ENCODE measurements around the gene CYB561D2. TPM values are rescaled to one million over a fixed set of nuclear protein-coding genes. Genes with fewer than 3 reads are reported as not detected.

Gene CYB561D2
- total and polyA plus RNA-seq, 2 of the 13 experiments (the other 11 are each of a cell fraction or from before 2014, with no cell fraction given), result 11.1 to 17.2 TPM

GRCh38 chr3:50321336-50322114 lies 29.1 kb upstream of the CYB561D2 start (continued):
- TF ChIP-seq HMGXB3 (CRISPR knock-in tag; IDR thresholded peaks at IDR 0.05; ENCODE audit: borderline replicate concordance) (no peak), TEAD3 (CRISPR knock-in tag; optimal IDR thresholded peaks at IDR 0.05; ENCODE audit: borderline replicate concordance) (no peak), ZSCAN21 (CRISPR knock-in tag; IDR thresholded peaks at IDR 0.05; ENCODE audit: borderline replicate concordance) (peak; percentile 57), FOSL1 (CRISPR knock-in tag; IDR thresholded peaks at IDR 0.05; ENCODE audit: borderline replicate concordance) (no peak), NFE2L1 (CRISPR knock-in tag; IDR thresholded peaks at IDR 0.05; ENCODE audit: borderline replicate concordance) (no peak), ZBTB7B (CRISPR knock-in tag; IDR thresholded peaks at IDR 0.05) (peak; percentile 73), ZNF713 (CRISPR knock-in tag; IDR thresholded peaks at IDR 0.05) (no peak), ZNF567 (CRISPR knock-in tag; IDR thresholded peaks at IDR 0.05; ENCODE audit: borderline replicate concordance) (0 out of 2 replicates have a peak, but pooled peaks have one; percentile 31), ZNF136 (CRISPR knock-in tag; IDR thresholded peaks at IDR 0.05; ENCODE audit: low read depth) (no peak), ZNF569 (CRISPR knock-in tag; IDR thresholded peaks at IDR 0.05; ENCODE audit: borderline replicate concordance) (no peak), ZNF512B (CRISPR knock-in tag; IDR thresholded peaks at IDR 0.05; ENCODE audit: borderline replicate concordance) (no peak), YY1 (IDR thresholded peaks at IDR 0.05; ENCODE audit: insufficient read depth, insufficient replicate concordance, low read depth, low read length) (peak; percentile 67), ZNF788 (CRISPR knock-in tag; IDR thresholded peaks at IDR 0.05; ENCODE audit: borderline replicate concordance) (peak; percentile 41; the same call in 1 of the 2 replicates), RARA (CRISPR knock-in tag; IDR thresholded peaks at IDR 0.05) (peak; percentile 47), PAWR (CRISPR knock-in tag; IDR thresholded peaks at IDR 0.05; ENCODE audit: borderline replicate concordance) (no peak; the same call in 1 of the 2 replicates), BHLHE40 (IDR thresholded peaks at IDR 0.05; ENCODE audit: low read length) (peak; percentile 95), SETDB1 (CRISPR knock-in tag; IDR thresholded peaks at IDR 0.05; ENCODE audit: borderline replicate concordance) (no peak), SAFB2 (CRISPR knock-in tag; IDR thresholded peaks at IDR 0.05; ENCODE audit: borderline replicate concordance, low read depth) (0 out of 2 replicates have a peak, but pooled peaks have one; percentile 71), ZNF839 (CRISPR knock-in tag; IDR thresholded peaks at IDR 0.05; ENCODE audit: borderline replicate concordance) (0 out of 2 replicates have a peak, but pooled peaks have one; percentile 59), HCFC1 (IDR thresholded peaks at IDR 0.05; ENCODE audit: low read depth, low read length) (no peak; the same call in 1 of the 2 replicates), NFIC (IDR thresholded peaks at IDR 0.05; ENCODE audit: low read length) (no peak; the same call in 1 of the 2 replicates), TBP (CRISPR knock-in tag; IDR thresholded peaks at IDR 0.05) (no peak), ZNF563 (CRISPR knock-in tag; IDR thresholded peaks at IDR 0.05) (no peak; the same call in 1 of the 2 replicates)
